PFSK-1 (cell line): ENCODE measurements around the gene CCNL2.

Experiments
- FOXP2 ChIP-seq: optimal IDR thresholded peaks from 2 replicates; pipeline ENCODE3; 2011; ENCODE audit warnings: borderline replicate concordance, control low read depth, inconsistent platforms; ENCODE audit not compliant: insufficient read depth; ENCODE audit errors: extremely low read length, extremely low read depth
- POLR2AphosphoS5 ChIP-seq: IDR thresholded peaks from 2 replicates; pipeline ENCODE4 v1.6.1; 2012; ENCODE audit warnings: low read depth, mild to moderate bottlenecking, control low read depth, low read length, moderate library complexity
- SIN3A ChIP-seq: IDR thresholded peaks from 2 replicates; pipeline ENCODE4 v1.6.1; 2012; ENCODE audit warnings: mild to moderate bottlenecking, low read length, moderate library complexity, borderline replicate concordance; ENCODE audit not compliant: insufficient read depth
- TAF1 ChIP-seq: IDR thresholded peaks from 2 replicates; pipeline ENCODE4 v1.6.1; 2012; ENCODE audit warnings: low read length, control low read depth, borderline replicate concordance; ENCODE audit not compliant: insufficient read depth
- TF ChIP-seq, protein P1 (sequence below), 2 experiments: IDR thresholded peaks; 2 replicates each; pipeline versions ENCODE4 v1.6.1 to v1.8.0; 2011 to 2012; ENCODE audit warnings: low read depth in 2 of 2, low read length in 2 of 2, control low read depth in 1 of 2, inconsistent platforms in 1 of 2, mild to moderate bottlenecking in 1 of 2, moderate library complexity in 1 of 2; ENCODE audit not compliant: insufficient read depth in 1 of 2

The CCNL2 gene

GRCh38 chr1:1439546-1440261 lies 40.6 kb upstream of the CCNL2 start:
- TF ChIP-seq POLR2AphosphoS5 (no peak), TAF1 (no peak), SIN3A (no peak), FOXP2 (no peak)
- TF ChIP-seq, protein P1, sequence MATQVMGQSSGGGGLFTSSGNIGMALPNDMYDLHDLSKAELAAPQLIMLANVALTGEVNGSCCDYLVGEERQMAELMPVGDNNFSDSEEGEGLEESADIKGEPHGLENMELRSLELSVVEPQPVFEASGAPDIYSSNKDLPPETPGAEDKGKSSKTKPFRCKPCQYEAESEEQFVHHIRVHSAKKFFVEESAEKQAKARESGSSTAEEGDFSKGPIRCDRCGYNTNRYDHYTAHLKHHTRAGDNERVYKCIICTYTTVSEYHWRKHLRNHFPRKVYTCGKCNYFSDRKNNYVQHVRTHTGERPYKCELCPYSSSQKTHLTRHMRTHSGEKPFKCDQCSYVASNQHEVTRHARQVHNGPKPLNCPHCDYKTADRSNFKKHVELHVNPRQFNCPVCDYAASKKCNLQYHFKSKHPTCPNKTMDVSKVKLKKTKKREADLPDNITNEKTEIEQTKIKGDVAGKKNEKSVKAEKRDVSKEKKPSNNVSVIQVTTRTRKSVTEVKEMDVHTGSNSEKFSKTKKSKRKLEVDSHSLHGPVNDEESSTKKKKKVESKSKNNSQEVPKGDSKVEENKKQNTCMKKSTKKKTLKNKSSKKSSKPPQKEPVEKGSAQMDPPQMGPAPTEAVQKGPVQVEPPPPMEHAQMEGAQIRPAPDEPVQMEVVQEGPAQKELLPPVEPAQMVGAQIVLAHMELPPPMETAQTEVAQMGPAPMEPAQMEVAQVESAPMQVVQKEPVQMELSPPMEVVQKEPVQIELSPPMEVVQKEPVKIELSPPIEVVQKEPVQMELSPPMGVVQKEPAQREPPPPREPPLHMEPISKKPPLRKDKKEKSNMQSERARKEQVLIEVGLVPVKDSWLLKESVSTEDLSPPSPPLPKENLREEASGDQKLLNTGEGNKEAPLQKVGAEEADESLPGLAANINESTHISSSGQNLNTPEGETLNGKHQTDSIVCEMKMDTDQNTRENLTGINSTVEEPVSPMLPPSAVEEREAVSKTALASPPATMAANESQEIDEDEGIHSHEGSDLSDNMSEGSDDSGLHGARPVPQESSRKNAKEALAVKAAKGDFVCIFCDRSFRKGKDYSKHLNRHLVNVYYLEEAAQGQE (IDR thresholded peaks at IDR 0.05; ENCODE audit: insufficient read depth in 1 of 2, low read depth in 2 of 2, low read length in 2 of 2), result no peak

DNA sequence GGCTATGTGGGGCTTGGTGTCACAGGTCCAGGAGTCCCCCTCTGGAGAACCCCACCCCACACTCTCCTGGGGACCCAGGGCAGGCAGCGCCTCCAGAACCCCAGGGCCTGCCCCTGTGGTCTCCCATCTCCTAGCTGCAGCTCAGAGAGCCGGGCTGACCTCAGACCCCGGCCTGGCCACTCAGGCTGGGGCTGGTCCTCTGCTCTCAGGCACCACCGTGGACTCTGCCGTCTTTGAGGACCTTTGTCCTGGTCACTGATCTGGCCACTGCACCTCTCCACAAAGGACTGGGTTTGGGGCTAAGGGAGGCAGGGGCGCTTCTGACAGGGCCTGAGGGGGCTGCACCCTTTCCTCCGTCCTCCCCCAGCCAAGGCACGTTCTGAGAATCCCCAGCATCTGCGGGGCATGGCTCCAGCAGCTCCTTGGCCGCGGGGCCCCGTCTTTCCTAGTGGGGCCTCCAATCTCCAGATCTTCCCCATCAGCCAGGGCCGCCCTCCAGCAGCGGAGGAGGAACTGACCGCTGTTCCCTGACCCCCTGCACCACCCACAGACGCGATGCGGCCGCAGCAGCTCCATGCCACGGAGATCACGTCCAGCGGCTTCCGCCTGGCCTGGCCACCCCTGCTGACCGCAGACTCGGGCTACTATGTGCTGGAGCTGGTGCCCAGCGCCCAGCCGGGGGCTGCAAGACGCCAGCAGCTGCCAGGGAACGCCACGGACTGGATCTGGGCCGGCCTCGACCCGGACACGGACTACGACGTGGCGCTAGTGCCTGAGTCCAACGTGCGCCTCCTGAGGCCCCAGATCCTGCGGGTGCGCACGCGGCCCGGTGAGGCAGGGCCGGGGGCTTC lies 39.6 kb upstream of the CCNL2 start:
- no peak for TF ChIP-seq TAF1
- TF ChIP-seq, protein P1 (IDR thresholded peaks at IDR 0.05; ENCODE audit: insufficient read depth in 1 of 2, low read depth in 2 of 2, low read length in 2 of 2), result no peak
- no peak for TF ChIP-seq FOXP2
- TF ChIP-seq POLR2AphosphoS5, result no peak
- TF ChIP-seq SIN3A, result no peak

- no peak for TF ChIP-seq POLR2AphosphoS5
- TF ChIP-seq FOXP2, result no peak
- TF ChIP-seq, protein P1 (IDR thresholded peaks at IDR 0.05; ENCODE audit: insufficient read depth in 1 of 2, low read depth in 2 of 2, low read length in 2 of 2), result no peak
- TF ChIP-seq SIN3A, result no peak
- no peak for TF ChIP-seq TAF1
Measured at GRCh38 chr1:1437904-1438376, 38.8 kb upstream of the CCNL2 start.

DNA sequence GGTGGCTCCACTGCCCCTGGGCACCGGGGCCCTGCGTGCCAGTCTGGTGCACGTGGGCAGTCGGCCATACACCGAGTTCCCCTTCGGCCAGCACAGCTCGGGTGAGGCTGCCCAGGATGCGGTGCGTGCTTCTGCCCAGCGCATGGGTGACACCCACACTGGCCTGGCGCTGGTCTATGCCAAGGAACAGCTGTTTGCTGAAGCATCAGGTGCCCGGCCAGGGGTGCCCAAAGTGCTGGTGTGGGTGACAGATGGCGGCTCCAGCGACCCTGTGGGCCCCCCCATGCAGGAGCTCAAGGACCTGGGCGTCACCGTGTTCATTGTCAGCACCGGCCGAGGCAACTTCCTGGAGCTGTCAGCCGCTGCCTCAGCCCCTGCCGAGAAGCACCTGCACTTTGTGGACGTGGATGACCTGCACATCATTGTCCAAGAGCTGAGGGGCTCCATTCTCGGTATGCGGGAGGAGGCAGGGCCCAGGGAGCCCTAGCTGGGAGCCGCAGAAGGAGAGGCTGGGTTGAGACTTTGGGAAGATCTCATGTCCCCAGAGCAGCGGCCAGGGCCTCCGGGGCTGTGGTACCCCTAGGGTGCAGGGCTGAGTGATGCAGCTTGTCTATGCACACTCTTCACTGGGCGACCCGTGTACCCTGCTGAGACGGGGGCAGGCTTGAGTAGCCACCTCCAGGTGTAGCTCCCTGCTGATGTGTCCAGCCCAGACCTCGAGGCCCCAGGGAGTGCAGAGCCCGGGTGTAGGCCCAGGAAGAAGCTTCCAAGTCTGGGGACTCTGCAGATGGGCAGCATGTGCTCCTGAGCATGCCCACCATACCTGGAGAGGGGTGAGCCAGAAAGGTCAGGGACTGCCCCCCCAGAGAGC lies 38.1 kb upstream of the CCNL2 start:
- TF ChIP-seq POLR2AphosphoS5, result no peak
- TF ChIP-seq, protein P1 (IDR thresholded peaks at IDR 0.05; ENCODE audit: insufficient read depth in 1 of 2, low read depth in 2 of 2, low read length in 2 of 2), result no peak
- TF ChIP-seq FOXP2, result no peak
- TF ChIP-seq SIN3A, result no peak
- TF ChIP-seq TAF1, result no peak
